Neural cell (in vitro differentiated cells): ENCODE data around the gene TLCD2.

Experiments
- EZH2 ChIP-seq: fragments of 200-600, 300-800 bp; shearing (Covaris generic), sonication (generic); IDR thresholded peaks from 2 replicates; pipeline ENCODE4 v1.6.1; 2014; ENCODE audit warnings: antibody characterized with exemption, low read length, borderline replicate concordance, mild to moderate bottlenecking; ENCODE audit not compliant: insufficient read depth, poor library complexity, severe bottlenecking
- POLR2AphosphoS5 ChIP-seq: IDR thresholded peaks from 2 replicates; pipeline ENCODE4 v1.6.1; 2012
- TF ChIP-seq, protein P1 (sequence below): fragments of 450-650 bp; IDR thresholded peaks from 2 replicates; pipeline ENCODE4 v1.5.1; 2014; ENCODE audit warnings: antibody characterized with exemption, mild to moderate bottlenecking, moderate library complexity; ENCODE audit not compliant: poor library complexity, severe bottlenecking

DNA sequence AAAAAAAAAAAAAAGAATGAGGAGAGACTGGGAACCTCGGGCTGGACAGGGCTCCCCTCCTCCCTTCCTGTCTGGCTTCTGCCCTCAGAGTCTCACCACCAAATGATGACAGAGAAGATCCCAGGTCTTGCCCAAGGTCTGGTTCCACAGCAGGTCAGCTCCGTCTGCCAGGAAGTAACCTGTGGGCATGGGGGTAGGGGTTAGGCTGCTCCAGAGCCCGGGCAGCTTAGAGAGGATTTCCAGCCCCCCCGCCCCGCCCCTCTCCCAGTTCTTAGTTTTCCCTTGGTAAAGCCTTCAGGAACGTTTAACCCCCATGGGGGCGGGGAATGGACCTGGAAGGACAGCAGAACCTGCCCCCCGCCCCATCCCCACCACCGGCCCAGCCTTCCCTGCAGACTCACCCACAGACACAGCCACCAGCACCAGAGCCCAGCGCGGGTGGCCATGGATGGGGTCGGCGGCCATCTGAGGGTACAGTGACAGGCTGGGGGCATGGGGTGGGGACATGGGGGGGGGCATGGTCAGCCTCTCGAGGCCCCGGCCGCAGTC lies 700 bp downstream of the TLCD2 start:
- TF ChIP-seq, protein P1, sequence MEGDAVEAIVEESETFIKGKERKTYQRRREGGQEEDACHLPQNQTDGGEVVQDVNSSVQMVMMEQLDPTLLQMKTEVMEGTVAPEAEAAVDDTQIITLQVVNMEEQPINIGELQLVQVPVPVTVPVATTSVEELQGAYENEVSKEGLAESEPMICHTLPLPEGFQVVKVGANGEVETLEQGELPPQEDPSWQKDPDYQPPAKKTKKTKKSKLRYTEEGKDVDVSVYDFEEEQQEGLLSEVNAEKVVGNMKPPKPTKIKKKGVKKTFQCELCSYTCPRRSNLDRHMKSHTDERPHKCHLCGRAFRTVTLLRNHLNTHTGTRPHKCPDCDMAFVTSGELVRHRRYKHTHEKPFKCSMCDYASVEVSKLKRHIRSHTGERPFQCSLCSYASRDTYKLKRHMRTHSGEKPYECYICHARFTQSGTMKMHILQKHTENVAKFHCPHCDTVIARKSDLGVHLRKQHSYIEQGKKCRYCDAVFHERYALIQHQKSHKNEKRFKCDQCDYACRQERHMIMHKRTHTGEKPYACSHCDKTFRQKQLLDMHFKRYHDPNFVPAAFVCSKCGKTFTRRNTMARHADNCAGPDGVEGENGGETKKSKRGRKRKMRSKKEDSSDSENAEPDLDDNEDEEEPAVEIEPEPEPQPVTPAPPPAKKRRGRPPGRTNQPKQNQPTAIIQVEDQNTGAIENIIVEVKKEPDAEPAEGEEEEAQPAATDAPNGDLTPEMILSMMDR, result no peak
- TF ChIP-seq EZH2 (no peak), POLR2AphosphoS5 (no peak)
